GM23248 (cell line): Measurements from ENCODE around the gene PCMTD2. TPM values are rescaled to one million over a fixed set of nuclear protein-coding genes. Genes with fewer than 3 reads are reported as not detected.

Source experiments
- DNase-seq: peaks from one replicate; pipeline ENCODE4 v3.0.0-alpha.2; 2015
- H2AFZ ChIP-seq: fragments of 200-600 bp; sonication (generic); 2 replicates; pipeline ENCODE4 v1.6.1; 2016; ENCODE audit warnings: antibody characterized with exemption
- H3F3A ChIP-seq: fragments of 200-600 bp; sonication (generic); 2 replicates; pipeline ENCODE4 v1.6.1; 2016; ENCODE audit warnings: mild to moderate bottlenecking, antibody characterized with exemption, mixed run types; ENCODE audit not compliant: insufficient read depth
- H3K27ac ChIP-seq: fragments of 200-600 bp; sonication (generic); 2 replicates; pipeline ENCODE4 v1.5.1; 2016; ENCODE audit warnings: mild to moderate bottlenecking
- H3K27me3 ChIP-seq: fragments of 200-600 bp; sonication (generic); replicated peaks from 2 replicates; pipeline ENCODE4 v1.6.1; 2016; ENCODE audit warnings: mild to moderate bottlenecking; ENCODE audit not compliant: insufficient read depth
- H3K36me3 ChIP-seq: fragments of 200-600 bp; sonication (generic); 2 replicates; pipeline ENCODE4 v1.6.1; 2016; ENCODE audit warnings: low read depth, mild to moderate bottlenecking
- H3K4me1 ChIP-seq: fragments of 200-600 bp; sonication (generic); 2 replicates; pipeline ENCODE4 v1.6.1; 2016; ENCODE audit warnings: mild to moderate bottlenecking; ENCODE audit not compliant: insufficient read depth
- H3K4me2 ChIP-seq: fragments of 200-600 bp; sonication (generic); one replicate; pipeline ENCODE4 v1.6.1; 2016; ENCODE audit warnings: mild to moderate bottlenecking; ENCODE audit not compliant: unreplicated experiment
- H3K4me3 ChIP-seq: fragments of 200-600 bp; sonication (generic); 2 replicates; pipeline ENCODE4 v1.5.1; 2016; ENCODE audit warnings: mild to moderate bottlenecking
- H3K79me2 ChIP-seq: fragments of 200-600 bp; sonication (generic); 2 replicates; pipeline ENCODE4 v1.6.1; 2016; ENCODE audit warnings: mild to moderate bottlenecking; ENCODE audit not compliant: insufficient read depth
- H3K9ac ChIP-seq: fragments of 200-600 bp; sonication (generic); 2 replicates; pipeline ENCODE4 v1.6.1; 2016; ENCODE audit warnings: mild to moderate bottlenecking
- H3K9me2 ChIP-seq: fragments of 200-600 bp; sonication (generic); 2 replicates; pipeline ENCODE4 v1.6.1; 2016; ENCODE audit warnings: mixed run types, mild to moderate bottlenecking, moderate library complexity; ENCODE audit not compliant: insufficient read depth
- H3K9me3 ChIP-seq: fragments of 200-600 bp; sonication (generic); one replicate; pipeline ENCODE4 v1.6.1; 2017; ENCODE audit warnings: low read depth
- H4K20me1 ChIP-seq: fragments of 200-600 bp; sonication (generic); 2 replicates; pipeline ENCODE4 v1.6.0; 2016; ENCODE audit not compliant: insufficient read depth
- EZH2 ChIP-seq: fragments of 200-600 bp; sonication (generic); IDR thresholded peaks from 2 replicates; pipeline ENCODE4 v1.6.1; 2018; ENCODE audit warnings: antibody characterized with exemption, mild to moderate bottlenecking; ENCODE audit not compliant: insufficient read depth, poor library complexity, severe bottlenecking
- EZH2phosphoT487 ChIP-seq: fragments of 200-600 bp; sonication (generic); IDR thresholded peaks from 2 replicates; pipeline ENCODE4 v1.6.1; 2018; ENCODE audit warnings: antibody characterized with exemption, moderate library complexity, mild to moderate bottlenecking, low read depth; ENCODE audit not compliant: insufficient read depth
- WGBS, 2 experiments: methylation state at CpG; one replicate each; pipeline ENCODE4 v1.1.6; 2015 to 2017; ENCODE audit warnings: low lambda C conversion rate in 2 of 2, low coverage in 1 of 2; ENCODE audit errors: missing lambda C conversion rate in 2 of 2; 5-methylcytosine and 5-hydroxymethylcytosine counted together
- in situ Hi-C: fragments of 300-500 bp; cut with MboI; formaldehyde crosslinking; loops from 2 replicates; pipeline ENCODE4 v1.15.0; 2020
- polyA plus RNA-seq: library from polyadenylated mRNA; unstranded; fragments of >200 nt; fragmentation: Nextera tagmentation; extraction: Ambion mirVana; gene quantifications from 2 replicates; pipeline ENCODE4 v1.2.1, GENCODE V29; 2016
- total RNA-seq: library from RNA; depleted of rRNA; stranded (reverse); fragments of >200 nt; shearing (Covaris generic); gene quantifications from 2 replicates; pipeline ENCODE4 v1.2.3, GENCODE V29; 2014

PCMTD2 gene
- total and polyA plus RNA-seq, 2 experiments from 2014 or later: 21.1 to 34.3 TPM

GRCh38 chr20:64277571-64278316 is 22.2 kb downstream of the PCMTD2 start:
- no peak for DNase-seq
- no peaks in the 10 kb centered on the region for H3K79me2 ChIP-seq
- no peaks in the 10 kb centered on the region for H4K20me1 ChIP-seq
- H3K4me3 ChIP-seq: no peak overlapping the region
- TF ChIP-seq EZH2 (no peak), EZH2phosphoT487 (no peak)
- no peaks in the 10 kb centered on the region for H3F3A ChIP-seq
- in situ Hi-C loops: no loop called here
- no peak overlapping the region for H3K4me2 ChIP-seq
- no peak overlapping the region for H3K9ac ChIP-seq
- no peaks in the 10 kb centered on the region for H3K27me3 ChIP-seq
- 85 to 93% methylated on average over 5 to 10 of the region's 10 CpGs for WGBS, 2 experiments
- no peaks in the 10 kb centered on the region for H3K4me1 ChIP-seq
- no peaks in the 10 kb centered on the region for H3K9me3 ChIP-seq
- no peaks in the 10 kb centered on the region for H3K9me2 ChIP-seq
- no peak overlapping the region for H3K27ac ChIP-seq
- H2AFZ ChIP-seq: no peak overlapping the region
- no peaks in the 10 kb centered on the region for H3K36me3 ChIP-seq

DNA sequence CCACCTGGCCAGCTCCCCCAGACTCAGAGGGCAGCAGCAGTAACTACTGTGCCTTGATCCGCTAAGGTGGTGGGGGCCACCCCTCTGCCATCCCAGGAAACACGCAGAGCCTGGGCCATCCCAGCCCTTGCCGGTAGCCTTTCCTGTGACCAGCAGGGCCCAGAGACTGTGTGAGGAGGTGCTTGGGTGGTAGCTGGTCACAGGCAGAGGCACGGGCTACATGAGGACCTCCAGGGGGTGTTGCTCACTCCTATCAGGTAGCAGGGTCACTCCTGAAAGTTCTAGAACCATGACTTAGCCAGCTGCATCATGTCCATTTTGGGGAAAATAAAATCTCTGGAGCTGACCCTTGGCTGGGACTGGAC is 22.8 kb downstream of the PCMTD2 start:
- Histone ChIP-seq H2AFZ (no peak overlapping the region), H3F3A (no peaks in the 10 kb centered on the region), H4K20me1 (no peaks in the 10 kb centered on the region), H3K36me3 (no peaks in the 10 kb centered on the region), H3K27me3 (no peaks in the 10 kb centered on the region), H3K4me3 (no peak overlapping the region), H3K9ac (no peak overlapping the region), H3K9me3 (no peaks in the 10 kb centered on the region), H3K4me2 (no peak overlapping the region), H3K79me2 (no peaks in the 10 kb centered on the region), H3K9me2 (no peaks in the 10 kb centered on the region), H3K4me1 (no peaks in the 10 kb centered on the region), H3K27ac (no peak overlapping the region)
- no peak for TF ChIP-seq EZH2phosphoT487
- TF ChIP-seq EZH2: no peak
- in situ Hi-C loops: no loop called here
- no peak for DNase-seq
- 65 to 68% methylated on average over 4 of the region's 4 CpGs for WGBS, 2 experiments

DNA sequence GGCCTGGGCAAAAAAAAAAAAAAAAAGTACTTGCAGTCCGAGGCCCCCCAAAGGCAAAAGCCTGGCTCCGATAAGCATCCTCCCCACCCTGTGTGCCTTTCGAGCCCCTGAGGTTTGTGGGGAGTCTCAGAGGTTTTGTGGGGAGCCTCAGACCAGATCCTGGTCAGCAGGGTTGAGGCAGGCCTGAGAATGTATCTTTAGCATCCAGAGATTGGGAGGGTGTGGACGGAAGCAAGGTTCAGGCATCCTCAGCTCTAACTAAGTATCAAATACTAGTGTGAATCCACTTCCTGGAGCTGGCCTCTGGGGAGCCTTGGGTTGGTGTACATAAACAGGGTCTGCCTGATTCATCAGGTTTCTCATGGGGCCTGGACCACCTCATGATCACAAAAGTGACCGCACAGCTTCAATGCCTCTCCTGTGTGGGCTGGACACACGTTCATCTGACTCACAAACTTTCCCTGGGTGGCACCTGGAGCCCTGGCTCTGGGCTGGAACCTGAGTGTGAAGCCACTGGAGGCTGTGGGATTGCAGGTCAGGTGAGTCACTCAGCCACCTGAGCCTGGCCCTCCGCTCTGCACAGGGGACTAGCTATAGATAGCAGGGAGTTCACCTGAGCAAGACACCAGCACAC is 24.4 kb downstream of the PCMTD2 start:
- Histone ChIP-seq H3K4me1 (no peaks in the 10 kb centered on the region), H2AFZ (no peak overlapping the region), H3F3A (peaks cover 5% of the 10 kb centered on the region; the same call in 1 of the 2 replicates), H3K27me3 (no peaks in the 10 kb centered on the region), H3K27ac (no peak overlapping the region), H3K36me3 (no peaks in the 10 kb centered on the region), H4K20me1 (no peaks in the 10 kb centered on the region), H3K9ac (no peak overlapping the region), H3K4me2 (no peak overlapping the region), H3K79me2 (no peaks in the 10 kb centered on the region), H3K9me3 (no peaks in the 10 kb centered on the region), H3K4me3 (no peak overlapping the region), H3K9me2 (no peaks in the 10 kb centered on the region)
- 65 to 71% methylated on average over 7 of the region's 7 CpGs for WGBS, 2 experiments
- no peak for TF ChIP-seq EZH2phosphoT487
- TF ChIP-seq EZH2: no peak
- in situ Hi-C loops: no loop called here
- DNase-seq: no peak

- 68 to 78% methylated on average over 3 of the region's 3 CpGs for WGBS, 2 experiments
- H3F3A ChIP-seq: peaks cover 6% of the 10 kb centered on the region; the same call in 1 of the 2 replicates
- H3K27ac ChIP-seq: no peak overlapping the region
- no peaks in the 10 kb centered on the region for H3K9me2 ChIP-seq
- no peaks in the 10 kb centered on the region for H3K9me3 ChIP-seq
- in situ Hi-C loops: no loop called here
- no peak overlapping the region for H3K4me3 ChIP-seq
- H3K4me2 ChIP-seq: no peak overlapping the region
- H3K4me1 ChIP-seq: no peaks in the 10 kb centered on the region
- H3K36me3 ChIP-seq: no peaks in the 10 kb centered on the region
- no peak overlapping the region for H2AFZ ChIP-seq
- H3K27me3 ChIP-seq: no peaks in the 10 kb centered on the region
- no peaks in the 10 kb centered on the region for H4K20me1 ChIP-seq
- no peak overlapping the region for H3K9ac ChIP-seq
- no peak for DNase-seq
- H3K79me2 ChIP-seq: no peaks in the 10 kb centered on the region
- no peak for TF ChIP-seq EZH2phosphoT487
- no peak for TF ChIP-seq EZH2
Observed at GRCh38 chr20:64280460-64280843, 24.9 kb downstream of the PCMTD2 start.
